Left lobe of liver (tissue), 2 donors: ENCODE data around the gene SCRN2. TPM values are rescaled to one million over a fixed set of nuclear protein-coding genes. Genes with fewer than 3 reads are reported as not detected.

Experiments used
- ATAC-seq: fragments of 200-7000 bp; cut with Tn5 transposase; one replicate; pipeline ENCODE4 v1.9.1; 2020; ENCODE audit warnings: mild to moderate bottlenecking, moderate library complexity
- DNase-seq: peaks from one replicate; pipeline ENCODE4 v3.0.0-alpha.2; 2020; ENCODE audit warnings: low spot score
- total RNA-seq: library from RNA; stranded (reverse); gene quantifications from one replicate; pipeline ENCODE4 v1.2.1, GENCODE V29; 2021
- donor health status: DM: no; HTN: no; CAD: no; lungs with moderate emphysema.
- donor health status: DM: no; HTN: yes; CAD: no.

Gene SCRN2
- total RNA-seq, 1 donor from 2014 or later, result 28.4 TPM

DNA sequence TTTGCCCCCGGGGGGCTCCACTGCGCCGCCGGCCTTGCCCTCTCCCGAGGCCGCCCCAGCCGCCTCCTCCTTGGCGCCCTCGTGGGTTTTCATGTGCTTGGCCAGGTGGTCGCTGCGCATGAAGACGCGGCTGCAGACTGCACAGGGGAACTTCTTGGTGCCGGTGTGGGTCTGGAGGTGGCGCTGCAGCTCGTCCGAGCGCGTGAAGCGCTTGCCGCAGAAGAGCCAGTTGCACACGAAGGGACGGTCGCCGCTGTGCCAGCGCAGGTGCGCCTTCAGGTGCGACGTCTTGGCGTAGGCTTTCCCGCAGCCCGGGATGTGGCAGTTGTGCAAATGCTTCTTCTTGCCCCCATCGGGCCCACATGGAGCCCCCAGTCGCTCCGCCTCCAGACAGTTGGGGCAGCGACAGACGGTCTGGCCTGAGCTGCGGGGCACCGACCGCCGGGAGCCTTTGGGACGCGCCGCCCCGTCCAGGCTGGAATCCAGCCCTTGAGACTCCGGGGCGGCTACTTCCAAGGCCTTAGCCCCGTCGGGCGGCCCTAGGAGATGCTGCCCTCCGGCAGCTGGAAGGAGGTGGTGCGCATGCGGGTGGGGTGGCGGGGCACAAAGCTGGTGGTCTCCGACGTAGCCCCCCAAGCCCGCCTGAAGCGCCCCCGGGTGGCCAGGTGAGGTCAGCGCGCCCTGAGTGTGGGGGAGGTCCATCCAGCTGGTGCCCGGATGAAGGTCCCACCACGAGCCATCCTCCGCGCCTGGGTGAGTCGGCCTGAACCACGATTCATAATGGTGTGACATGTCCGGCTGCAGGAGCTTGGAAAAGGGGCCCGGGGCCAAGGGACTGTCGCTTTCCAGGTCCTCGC lies 6.5 kb upstream of the SCRN2 start:
- DNase-seq (no peak), ATAC-seq (no peak)

DNA sequence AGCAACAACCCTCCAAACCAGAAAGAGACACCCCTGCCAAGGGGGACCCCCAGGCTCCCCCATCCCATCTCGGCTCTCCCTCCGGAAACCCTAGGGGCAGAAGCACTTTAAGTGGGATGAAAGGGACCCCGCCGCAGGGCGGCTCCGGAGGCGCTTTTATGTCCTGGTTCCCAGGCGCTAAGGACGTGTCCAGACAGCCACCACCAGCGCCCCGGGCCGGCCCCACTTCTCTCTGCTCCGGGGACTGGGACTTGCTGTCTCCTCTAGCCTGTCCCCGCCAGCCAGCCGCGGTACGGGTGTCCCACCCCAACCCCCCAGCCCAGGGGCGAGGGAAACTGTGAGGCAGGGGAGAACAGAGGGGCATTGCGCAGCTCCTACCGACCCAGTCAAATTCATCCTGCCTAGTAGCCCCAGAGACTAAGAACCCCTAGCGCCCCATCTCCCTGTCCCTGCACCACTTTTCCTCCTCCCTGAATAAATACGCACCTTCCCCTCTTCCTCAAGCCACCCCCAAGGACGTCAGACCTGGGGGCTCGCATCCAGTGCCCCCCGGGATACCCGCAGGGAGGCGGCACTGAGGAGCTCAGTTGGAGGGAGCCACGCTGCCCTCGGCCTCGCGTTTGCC lies 5.8 kb upstream of the SCRN2 start:
- DNase-seq (no peak), ATAC-seq (no peak)

DNA sequence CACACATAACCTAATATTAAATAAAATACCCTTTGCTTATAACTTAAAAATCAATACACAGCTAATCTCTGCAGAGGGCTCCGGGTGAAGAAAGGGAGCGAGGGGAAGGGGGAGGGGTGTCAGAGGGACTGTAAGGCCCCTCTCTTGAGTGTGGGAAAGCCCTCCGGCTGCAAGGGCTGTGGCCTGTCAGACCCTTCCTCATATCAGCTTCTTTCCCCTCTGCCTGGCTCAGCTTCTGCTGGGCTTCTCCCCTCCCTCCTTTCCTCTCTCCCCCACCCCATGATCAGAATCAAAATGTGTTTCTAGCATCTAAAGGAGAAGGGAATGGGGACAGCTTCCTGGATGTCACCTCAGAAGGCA lies 4.6 kb upstream of the SCRN2 start:
- no peak for ATAC-seq

DNA sequence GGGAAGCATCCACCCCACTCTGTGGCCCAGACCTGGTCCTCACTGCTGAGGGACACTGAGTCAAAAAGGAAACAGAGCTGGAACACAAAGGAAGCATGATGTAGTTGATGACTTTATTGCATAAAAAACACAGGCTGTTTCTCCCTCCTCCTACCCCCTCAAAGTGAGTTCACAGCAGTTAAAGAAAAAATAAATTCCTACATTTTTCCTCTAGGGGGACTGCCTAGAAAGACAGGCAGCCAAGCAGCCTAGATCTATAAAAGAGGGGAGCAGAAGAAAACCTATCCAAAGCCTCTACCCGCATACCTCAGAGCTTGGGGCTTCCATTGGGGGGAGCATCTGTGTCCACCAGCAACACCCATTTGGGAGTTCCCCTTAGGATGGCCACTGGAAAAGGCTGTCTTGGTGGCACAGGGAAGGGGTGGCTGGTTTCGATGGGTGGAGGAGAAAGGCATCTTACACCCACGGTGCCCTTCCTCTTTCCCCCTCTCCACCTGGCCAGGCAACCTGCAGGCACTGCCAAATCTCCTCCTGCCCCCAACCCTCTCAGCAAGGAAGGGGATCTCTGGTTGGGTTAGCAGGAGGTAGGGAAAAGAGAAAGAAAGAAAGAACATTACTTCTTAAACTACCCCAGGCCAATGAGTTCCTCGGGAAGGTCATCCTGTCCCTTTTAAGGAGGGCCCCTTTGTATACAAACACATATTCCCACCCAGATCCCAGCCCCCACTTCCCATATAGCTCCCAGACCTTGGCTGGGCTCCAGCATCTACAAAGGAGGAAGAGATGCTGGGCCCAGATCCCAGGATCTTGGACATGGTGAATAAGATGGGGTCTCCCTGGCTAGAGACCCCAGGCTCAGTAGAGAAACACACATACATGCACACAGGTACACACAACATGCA lies 4.0 kb upstream of the SCRN2 start:
- ATAC-seq, result no peak
- DNase-seq, result no peak

More for the DNA sequence above, 4.6 kb upstream of the SCRN2 start:
- DNase-seq, result no peak

DNA sequence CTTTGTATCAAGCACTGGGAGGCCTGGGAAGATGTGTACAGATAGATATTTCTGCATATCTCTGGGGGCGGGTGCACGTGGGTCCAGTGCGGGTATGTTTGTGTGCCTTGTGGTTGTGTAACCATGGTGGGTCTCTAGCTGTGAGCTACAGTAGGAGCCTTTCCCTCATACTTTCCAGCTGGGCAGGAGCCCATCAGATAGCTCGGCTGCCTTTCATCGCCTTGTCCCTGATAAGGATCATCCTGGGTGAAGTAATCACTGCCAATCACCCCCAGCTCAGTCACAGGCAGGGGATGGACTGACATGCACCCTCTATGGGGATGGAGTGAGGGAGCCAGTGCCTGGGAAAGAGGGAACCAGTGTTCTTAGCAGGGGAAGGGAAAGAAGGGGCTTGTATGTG lies 3.2 kb upstream of the SCRN2 start:
- no peak for DNase-seq

DNA sequence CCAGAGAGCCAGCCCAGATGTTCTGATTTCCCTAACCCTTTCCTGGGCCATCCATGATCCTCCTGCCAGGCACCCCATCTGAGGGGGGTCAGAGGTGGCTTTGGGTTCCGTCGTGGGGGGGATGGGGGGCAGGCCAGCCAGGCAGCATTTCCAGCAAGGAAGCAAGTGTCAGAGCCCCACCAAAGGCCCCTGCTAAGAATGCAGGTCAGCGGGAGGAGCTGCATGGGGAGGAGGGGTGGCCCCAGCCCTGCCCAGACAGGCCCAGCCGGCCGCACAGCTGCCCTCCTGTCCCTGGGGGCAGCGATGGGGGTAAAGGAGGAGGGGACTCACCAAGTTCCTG lies 2.3 kb upstream of the SCRN2 start:
- ATAC-seq (no peak), DNase-seq (no peak)

More for the DNA sequence above, 3.2 kb upstream of the SCRN2 start:
- ATAC-seq, result no peak

DNA sequence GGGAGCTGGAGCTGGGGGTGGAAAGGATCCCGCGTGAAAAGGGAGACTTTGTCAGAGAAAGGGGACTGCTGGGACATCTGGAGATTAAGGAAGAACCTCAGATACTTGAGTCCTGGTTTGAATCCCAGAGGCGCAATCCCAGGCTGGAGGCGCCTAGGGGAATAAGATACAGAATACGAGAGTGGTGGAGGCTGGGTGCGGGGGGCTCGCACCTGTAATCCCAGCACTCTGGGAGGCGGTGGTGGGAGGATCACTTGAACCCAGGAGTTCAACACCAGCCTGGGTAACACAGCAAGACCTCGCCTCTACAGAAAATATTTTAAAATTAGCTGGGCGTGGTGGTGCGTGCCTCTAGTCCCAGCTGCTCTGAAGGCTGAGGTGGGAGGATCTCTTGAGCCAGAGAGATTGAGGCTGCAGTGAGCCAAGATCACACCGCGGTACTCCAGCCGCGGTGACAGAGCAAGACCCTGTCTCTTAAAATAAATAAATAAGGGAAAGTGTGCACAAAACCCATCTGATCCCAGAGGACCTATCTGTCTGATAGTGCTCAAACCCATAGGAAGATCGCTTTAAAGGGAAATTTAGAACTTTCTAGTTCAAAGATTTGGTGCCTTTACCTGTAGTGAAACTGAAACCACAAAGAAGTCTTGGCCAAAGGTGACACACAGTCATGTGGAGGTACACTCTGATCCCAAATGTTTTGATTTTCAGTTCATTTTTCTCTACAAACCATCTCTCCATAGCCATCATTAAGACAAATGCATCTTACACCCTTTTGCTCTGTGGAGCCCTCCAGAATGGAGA lies 617 bp upstream of the SCRN2 start:
- ATAC-seq (peak; percentile 7), DNase-seq (no peak)

DNA sequence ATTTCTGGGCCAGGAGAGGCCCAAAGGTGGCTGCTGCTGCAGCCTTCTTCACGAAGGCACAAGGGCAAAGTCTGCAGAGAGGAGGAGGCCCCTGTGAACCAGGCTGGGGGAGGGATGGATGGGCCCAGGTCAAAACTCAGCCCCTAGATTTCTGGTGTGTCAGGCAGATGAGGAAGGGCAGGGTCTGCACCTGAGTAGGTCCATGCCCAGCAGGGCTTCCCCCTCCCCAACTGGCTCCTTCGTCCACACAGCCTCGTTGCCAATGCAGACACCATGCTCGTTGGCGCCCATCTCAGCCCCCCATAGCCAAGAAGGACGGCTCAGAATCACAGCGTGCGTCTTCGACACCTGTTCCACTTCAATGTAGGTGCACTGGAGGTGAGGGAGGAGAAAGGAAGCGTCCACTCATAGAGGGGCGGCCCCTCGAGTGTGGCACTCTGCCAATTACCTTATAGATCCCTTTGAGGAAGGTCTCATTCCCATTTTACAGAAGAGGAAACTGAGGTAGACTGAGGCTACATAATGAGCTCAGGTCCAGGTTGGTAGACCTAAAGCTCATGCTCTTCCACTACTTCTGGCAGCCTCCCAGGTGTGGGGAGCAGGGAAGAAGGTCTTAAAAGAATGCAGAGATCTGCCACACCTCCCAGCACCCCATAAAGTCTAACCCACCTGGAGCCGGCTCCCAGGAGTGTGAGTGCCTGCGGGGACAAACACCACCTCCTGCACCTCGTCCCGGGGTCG lies 902 bp downstream of the SCRN2 start:
- ATAC-seq, result no peak
- DNase-seq, result peak; percentile 56

DNA sequence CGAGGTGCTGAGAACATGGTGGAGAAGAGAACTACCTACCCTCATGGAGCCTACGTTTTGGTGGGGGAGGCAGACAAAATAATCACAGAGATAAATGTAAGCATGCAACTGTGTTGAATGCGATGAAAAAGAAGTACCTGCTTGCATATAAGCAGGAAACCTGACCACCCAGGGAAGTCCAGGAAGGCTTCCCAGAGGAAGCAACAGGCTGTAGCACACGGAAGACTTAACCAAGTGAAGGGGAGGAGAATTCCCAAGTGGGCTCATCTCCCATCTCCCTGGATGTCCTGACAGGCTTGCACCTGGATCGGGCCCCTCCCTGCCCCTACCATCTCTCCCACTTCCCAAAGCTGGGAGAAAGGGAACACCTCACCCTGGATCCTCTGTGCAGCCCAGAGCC lies 2.0 kb downstream of the SCRN2 start:
- no peak for DNase-seq
- no peak for ATAC-seq

DNA sequence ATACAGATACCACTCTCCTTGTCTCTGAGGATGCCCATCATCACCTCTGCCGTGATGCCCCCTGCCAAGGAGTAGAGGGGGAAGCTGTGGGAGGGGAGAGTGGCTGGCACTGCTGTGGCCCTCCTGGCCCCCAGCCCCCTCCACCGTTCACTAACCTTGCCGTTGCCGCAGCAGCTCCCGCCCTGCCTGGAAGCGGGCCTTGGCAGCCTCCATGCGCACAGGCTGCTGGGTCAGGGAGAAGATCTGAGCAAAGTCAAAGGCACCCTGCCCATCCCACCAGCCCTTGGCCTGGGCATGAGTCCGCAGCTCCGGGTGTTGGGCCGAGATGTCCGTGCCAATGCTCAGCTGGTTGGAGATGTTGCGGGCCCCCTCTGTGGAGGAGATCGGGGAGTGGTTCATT lies 2.4 kb downstream of the SCRN2 start:
- DNase-seq (no peak), ATAC-seq (no peak)

DNA sequence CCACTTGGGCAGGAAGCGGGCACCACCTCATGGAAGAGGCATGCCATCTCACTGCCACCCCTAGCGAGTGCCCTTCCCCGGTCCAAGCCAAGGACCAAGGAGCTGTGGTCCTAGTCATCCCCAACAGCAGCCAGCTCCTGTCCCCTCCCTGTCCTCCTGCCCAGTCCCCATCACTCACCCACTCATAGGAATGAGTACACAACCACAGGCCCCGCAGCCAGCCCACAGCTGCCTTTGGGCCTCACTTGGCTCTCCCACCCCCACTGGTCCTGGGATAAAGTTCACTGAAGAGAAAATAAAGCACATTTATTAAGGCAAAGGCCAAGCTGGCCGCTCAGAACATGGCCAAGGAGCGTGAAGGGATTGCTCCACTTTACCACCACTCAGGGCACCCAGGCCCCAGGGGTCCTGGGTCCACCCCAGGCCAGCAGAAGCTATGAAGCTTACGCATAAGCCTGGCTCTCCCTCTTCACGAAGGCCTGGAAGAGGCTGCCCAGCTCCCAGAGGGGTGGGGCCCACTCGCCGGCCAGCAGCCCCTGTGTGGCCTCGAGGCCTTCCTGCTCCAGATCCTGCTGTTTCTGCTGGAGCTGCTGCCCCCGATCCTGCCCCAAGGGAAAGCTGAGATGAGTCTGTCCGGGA lies 3.6 kb downstream of the SCRN2 start:
- DNase-seq (no peak), ATAC-seq (no peak)

DNA sequence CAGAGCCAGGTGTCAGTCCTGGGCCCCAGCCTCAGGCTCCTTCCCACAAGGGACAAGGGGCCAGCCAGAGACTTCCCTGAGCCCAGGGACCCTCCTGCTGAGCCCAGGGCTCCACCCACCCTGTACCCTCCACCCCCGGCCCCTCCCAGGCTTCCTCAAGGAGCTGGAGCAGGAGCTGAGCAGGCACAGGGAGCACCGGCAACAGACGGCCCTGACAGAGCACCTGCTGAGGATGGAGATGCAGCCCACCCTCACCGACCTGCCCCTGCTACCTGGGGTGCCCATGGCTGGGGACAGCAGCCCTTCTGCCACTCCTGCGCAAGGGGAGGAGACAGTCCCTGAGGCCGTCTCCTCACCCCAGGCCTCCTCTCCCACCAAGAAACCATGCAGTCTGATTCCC lies 4.5 kb downstream of the SCRN2 start:
- DNase-seq, result no peak

DNA sequence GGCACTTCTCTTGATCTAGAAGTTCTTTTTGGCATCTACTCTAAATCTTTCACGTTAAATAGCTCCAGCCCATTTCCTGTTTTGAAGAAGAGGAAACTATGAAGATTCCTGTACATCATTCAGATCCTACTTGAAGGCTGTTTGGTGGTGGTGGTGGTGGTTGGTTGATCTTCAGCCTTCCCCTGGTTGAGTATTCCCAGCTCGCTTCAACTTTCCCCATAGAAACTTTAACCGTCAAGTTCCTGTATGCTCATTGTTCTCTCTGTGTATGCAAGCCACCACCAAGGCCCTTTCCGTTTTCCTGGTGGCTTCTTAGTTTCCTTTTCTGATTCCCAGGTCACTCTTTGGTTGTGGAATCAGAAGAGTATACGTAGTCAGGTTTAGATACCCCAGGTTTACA lies 6.3 kb downstream of the SCRN2 start:
- no peak for ATAC-seq
- DNase-seq, result no peak

More for the DNA sequence above, 4.5 kb downstream of the SCRN2 start:
- ATAC-seq, result no peak

DNA sequence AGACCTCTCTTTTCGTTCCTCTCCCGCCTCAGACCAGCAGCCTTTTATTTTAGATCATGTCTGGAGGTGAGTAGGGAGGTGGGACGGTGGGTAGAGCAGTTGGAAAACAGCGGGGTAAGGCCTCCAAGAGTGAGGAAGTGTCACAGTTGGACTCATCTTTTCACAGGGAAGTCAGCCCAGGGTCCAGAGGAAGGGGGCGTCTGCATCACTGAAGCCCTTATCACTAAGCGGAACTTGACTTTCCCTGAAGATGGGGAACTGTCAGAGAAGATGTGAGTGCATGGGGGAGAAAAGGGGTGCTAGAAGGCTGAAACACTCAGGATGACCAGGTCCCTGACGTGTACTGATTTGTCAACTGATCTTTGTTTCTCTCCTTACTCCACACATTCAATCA lies 9.1 kb downstream of the SCRN2 start:
- DNase-seq (no peak), ATAC-seq (peak; percentile 10)

DNA sequence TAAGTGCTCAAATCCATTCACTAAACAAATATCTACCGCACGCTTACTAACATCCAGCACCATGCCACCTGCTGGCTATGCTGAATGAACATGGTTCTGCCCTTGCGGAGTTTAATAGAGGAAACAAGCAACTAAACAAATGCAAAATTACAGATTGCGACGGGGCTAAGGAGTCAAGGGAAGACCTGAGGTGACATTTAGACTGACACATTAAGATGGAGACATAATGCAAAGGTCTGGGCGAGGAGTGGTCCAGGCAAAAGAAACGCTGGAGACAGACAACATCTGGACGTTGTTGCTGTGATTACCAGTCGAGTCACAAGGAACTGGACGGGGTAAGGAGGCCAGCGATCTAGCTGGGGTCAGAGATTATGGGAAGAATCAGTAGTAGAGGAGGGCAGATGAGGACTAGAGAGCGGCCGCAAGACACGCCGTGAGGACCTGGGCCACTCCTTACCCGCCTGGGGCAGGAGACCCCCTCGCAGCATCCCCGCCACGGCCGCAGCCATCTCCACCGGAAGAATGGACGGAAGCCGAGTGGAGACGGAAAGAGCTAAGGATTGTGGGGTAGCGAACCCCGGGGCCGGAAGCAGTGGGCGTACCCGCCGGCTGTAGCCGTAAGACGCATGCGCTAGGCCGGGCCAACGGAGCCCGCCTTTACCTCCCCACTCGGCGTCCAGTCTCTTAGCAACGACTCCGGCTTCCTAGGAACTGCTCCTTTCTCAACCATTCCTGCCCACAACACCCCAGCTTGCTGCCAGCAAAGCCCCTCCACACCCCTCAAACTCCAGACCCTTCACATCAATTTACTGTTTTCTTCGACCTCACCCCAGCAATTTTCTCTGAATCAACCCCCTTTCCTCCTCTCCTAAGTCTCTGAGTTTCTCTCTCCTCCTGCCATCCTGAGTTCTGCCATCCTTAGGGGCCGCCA lies 9.8 kb downstream of the SCRN2 start, which contains the start of the genes LRRC46 and MRPL10:
TSS of gene LRRC46 (plus strand) at position 668 of the 931 bp plus-strand sequence. CDS start 320 bp downstream, outside the sequence.
TSS of gene MRPL10 (minus strand) at position 539 of the 931 bp plus-strand sequence. CDS start at position 509, 30 bp downstream.
- DNase-seq (peak; percentile 94), ATAC-seq (peak; percentile 94)

DNA sequence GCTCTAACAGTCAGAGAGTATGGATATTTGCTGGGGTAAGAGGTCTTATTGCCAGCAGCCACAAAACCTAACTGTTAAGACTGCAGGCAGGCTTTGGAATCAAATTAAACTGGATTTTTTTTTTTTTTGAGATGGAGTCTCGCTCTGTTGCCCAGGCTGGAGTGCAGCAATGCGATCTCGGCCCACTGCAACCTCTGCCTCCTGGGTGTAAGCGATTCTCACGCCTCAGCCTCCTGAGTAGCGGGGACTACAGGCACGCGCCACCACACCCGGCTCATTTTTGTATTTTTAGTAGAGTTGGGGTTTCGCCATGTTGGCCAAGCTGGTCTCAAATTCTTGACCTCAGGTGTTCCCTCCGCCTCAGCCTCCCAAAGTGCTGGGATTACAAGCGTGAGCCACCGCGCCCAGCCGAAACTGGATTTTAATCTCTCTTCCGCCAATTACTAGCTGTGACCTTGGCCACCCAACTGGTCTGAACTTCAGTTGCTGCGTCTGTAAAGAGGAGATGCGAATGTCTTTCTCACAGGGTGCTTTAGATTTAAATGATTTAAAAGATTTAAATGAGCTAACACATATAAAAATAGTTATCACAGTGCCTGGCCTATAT lies 10.6 kb downstream of the SCRN2 start:
- DNase-seq (no peak), ATAC-seq (no peak)

DNA sequence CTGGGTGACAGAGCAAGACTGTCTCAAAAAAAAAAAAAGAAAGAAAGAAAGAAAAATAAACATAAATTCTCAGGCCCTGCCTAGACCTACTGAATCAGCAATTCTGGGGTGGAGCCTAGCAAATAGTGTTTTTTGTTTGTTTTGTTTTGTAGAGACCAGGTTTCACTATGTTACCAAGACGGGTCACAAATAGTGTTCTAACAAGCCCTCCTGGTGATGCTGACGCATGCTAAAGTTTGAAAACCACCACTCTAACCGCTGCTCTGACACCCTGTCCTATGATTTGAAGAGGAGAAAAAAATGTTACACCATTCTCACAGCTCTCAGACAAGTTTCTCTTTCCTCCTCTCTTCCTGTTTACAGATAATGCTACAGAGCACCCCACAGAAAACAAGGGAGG lies 11.2 kb downstream of the SCRN2 start:
- ATAC-seq, result no peak
- DNase-seq, result no peak

DNA sequence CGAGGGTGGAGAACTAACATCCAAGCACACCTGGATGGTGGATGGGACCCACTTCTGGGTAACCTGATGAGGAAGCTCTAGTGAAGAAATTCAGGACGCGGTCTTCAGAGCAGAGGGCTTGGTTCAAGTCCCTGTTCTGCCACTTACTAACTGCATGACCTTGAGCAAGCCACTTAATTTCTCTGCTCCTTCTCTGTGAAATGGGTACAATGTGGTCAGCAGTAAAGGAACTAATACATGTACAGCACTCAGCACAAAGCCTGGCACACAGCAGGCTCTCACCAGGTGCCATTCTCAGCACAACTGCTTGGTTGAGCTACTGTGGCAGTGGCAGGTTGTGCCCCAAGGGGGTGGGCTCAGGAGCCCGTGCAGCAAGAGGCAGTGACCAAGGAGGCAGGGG lies 17.6 kb downstream of the SCRN2 start:
- ATAC-seq (no peak), DNase-seq (no peak)
